Right atrium auricular region (tissue), 2 donors: ENCODE data around the gene BCL7A. TPM values are rescaled to one million over a fixed set of nuclear protein-coding genes. Genes with fewer than 3 reads are reported as not detected.

Source experiments
- DNase-seq: peaks from one replicate; pipeline ENCODE4 v3.0.0-alpha.2; 2019; ENCODE audit warnings: low spot score
- H3K27ac ChIP-seq, 2 donors: fragments of 200-600 bp; sonication (generic); 1 replicate in 1 of 2; 2 replicates in 1 of 2; pipeline ENCODE4 v1.5.1; 2016 to 2019
- H3K27me3 ChIP-seq, 2 donors: fragments of 200-600 bp; sonication (generic); one replicate each; pipeline versions ENCODE4 v1.5.1 to v1.6.0; 2017 to 2019
- H3K36me3 ChIP-seq: fragments of 200-600 bp; sonication (generic); one replicate; pipeline ENCODE4 v1.5.1; 2016
- H3K4me1 ChIP-seq, 2 donors: fragments of 200-600 bp; sonication (generic); one replicate each; pipeline versions ENCODE4 v1.5.1 to v1.6.0; 2017 to 2019
- H3K4me3 ChIP-seq, 2 donors: fragments of 200-600 bp; sonication (generic); 1 replicate in 1 of 2; 2 replicates in 1 of 2; pipeline ENCODE4 v1.5.1; 2017 to 2019; ENCODE audit warnings: mild to moderate bottlenecking in 1 of 2, moderate library complexity in 1 of 2
- H3K9me3 ChIP-seq, 2 donors: fragments of 200-600 bp; sonication (generic); one replicate each; pipeline ENCODE4 v1.5.1; 2019
- CTCF ChIP-seq, 2 donors: fragments of 200-600 bp; sonication (generic); IDR thresholded peaks; one replicate each; pipeline ENCODE4 v1.5.1; 2019; ENCODE audit warnings: antibody characterized with exemption in 2 of 2
- total RNA-seq, 2 donors: library from RNA; depleted of rRNA; stranded (reverse); fragments of >200 nt; gene quantifications; one replicate each; pipeline ENCODE4 v1.1.0, GENCODE V29; 2016

The BCL7A gene
- total RNA-seq, 2 donors from 2014 or later: 11.5 to 21.2 TPM

DNA sequence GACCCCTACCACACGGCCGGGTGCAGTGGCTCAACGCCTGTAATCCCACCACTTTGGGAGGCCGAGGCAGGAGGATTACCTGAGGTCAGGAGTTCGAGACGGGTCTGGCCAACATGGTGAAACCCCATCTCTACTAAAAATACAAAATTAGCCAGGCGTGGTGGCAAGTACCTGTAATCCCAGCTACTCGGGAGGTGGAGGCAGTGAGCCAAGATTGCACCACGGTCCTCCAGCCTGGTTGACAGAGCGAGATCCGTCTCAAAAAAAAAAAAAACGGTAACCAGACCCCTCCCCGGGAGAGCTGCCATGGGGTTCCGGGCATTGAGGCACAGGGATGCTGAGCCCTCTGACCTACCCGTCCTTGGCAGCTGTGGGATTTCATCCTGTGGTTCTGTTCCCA is 21.8 kb downstream of the BCL7A start:
- no peaks in the 10 kb centered on the region for H3K9me3 ChIP-seq
- TF ChIP-seq CTCF (IDR thresholded peaks at IDR 0.05): no peak
- H3K27ac ChIP-seq: no peak overlapping the region
- no peak overlapping the region for H3K4me3 ChIP-seq
- H3K27me3 ChIP-seq: no peaks in the 10 kb centered on the region
- peaks cover 45% of the 10 kb centered on the region for H3K36me3 ChIP-seq
- no peaks in the 10 kb centered on the region for H3K4me1 ChIP-seq
- no peak for DNase-seq

DNA sequence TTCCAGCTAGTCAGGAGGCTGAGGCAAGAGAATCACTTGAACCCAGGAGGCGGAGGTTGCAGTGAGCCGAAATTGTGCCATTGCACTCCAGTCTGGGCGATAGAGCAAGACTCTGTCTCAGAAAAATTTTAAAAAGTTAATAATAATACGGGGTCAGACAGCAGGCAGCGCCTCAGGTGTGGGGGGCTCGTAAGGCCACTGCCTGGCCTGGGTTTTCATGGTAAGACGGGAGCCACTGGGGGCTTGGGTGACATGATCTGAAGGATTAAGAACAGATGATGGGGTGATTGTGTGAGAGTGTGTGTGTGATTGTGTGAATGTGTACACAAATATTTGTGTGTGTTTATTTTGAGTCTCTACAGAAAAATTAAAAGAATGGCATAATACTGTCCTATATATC is 23.6 kb downstream of the BCL7A start:
- H3K36me3 ChIP-seq: peaks cover 29% of the 10 kb centered on the region

DNA sequence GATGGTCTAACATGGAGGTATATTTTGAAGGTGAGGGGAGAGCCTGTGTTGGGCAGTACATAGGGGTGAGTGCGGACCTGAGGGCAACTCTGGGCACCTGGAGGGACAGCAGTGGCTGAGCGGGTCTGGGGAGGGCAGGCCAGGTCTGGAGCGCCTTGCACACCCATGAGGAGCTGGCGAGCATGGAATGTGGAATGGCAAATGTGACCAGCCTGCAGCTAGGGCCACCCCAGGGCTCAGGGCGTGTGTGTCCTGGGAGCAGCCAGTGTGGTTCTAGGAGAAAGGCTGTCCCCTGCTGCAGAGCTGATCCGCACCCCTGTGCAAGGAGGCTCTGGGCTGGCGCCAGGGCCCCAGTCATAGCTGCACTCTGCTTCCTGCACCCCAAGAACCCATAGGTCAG is 24.5 kb downstream of the BCL7A start:
- H3K36me3 ChIP-seq: peaks cover 24% of the 10 kb centered on the region
- H3K4me3 ChIP-seq: no peak overlapping the region
- peaks cover 2 to 6% of the 10 kb centered on the region in 2 donors for H3K4me1 ChIP-seq
- no peak for DNase-seq
- no peaks in the 10 kb centered on the region for H3K9me3 ChIP-seq
- no peaks in the 10 kb centered on the region for H3K27me3 ChIP-seq
- H3K27ac ChIP-seq: no peak overlapping the region
- TF ChIP-seq CTCF (IDR thresholded peaks at IDR 0.05): no peak

More for the DNA sequence above, 23.6 kb downstream of the BCL7A start:
- TF ChIP-seq CTCF (IDR thresholded peaks at IDR 0.05): no peak
- Histone ChIP-seq H3K27ac (no peak overlapping the region), H3K9me3 (no peaks in the 10 kb centered on the region), H3K4me3 (no peak overlapping the region), H3K4me1 (no peaks in the 10 kb centered on the region), H3K27me3 (no peaks in the 10 kb centered on the region)
- DNase-seq: no peak

GRCh38 chr12:122048151-122048550 is 26.5 kb downstream of the BCL7A start:
- no peak for DNase-seq
- TF ChIP-seq CTCF (IDR thresholded peaks at IDR 0.05): no peak
- Histone ChIP-seq H3K9me3 (no peaks in the 10 kb centered on the region), H3K4me3 (no peak overlapping the region), H3K36me3 (peaks cover 24% of the 10 kb centered on the region), H3K27ac (no peak overlapping the region), H3K4me1 (peaks cover 3 to 18% of the 10 kb centered on the region in 2 donors), H3K27me3 (no peaks in the 10 kb centered on the region)

- Histone ChIP-seq H3K27ac (no peak overlapping the region), H3K4me1 (peaks cover 3 to 29% of the 10 kb centered on the region in 2 donors), H3K36me3 (peaks cover 13% of the 10 kb centered on the region), H3K9me3 (no peaks in the 10 kb centered on the region), H3K4me3 (no peak overlapping the region), H3K27me3 (no peaks in the 10 kb centered on the region)
- TF ChIP-seq CTCF (IDR thresholded peaks at IDR 0.05): no peak
- DNase-seq: no peak
Observed at GRCh38 chr12:122049827-122050226, 28.1 kb downstream of the BCL7A start.

DNA sequence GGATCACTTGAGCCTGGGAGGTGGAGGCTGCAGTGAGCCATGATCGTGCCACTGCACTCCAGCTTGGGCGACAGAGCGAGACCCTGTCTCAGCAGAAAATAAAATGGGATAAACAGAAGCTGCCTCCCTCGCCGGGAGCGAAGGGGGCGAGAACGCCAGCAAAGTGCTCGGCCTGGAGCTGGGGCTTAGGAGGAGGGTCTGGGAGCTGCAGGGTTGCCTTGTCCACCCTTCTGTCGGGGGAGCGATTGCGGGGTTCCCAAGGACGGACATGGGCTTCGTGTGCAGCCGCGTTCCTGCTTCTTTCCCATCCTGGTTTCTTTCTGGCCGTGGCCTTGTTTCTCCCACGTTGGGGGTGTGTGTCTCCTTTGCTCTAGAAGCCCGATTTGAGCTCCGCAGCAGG is 29.0 kb downstream of the BCL7A start:
- no peak for TF ChIP-seq CTCF (IDR thresholded peaks at IDR 0.05)
- H3K27ac ChIP-seq: peak overlapping the region; percentile 73 to 93
- H3K4me1 ChIP-seq: peaks cover 3 to 29% of the 10 kb centered on the region in 2 donors
- no peak overlapping the region for H3K4me3 ChIP-seq
- no peaks in the 10 kb centered on the region for H3K27me3 ChIP-seq
- no peak for DNase-seq
- H3K9me3 ChIP-seq: no peaks in the 10 kb centered on the region
- peaks cover 10% of the 10 kb centered on the region for H3K36me3 ChIP-seq
